Endothelial cell of umbilical vein (primary cell): ENCODE results near the gene ZNF736.

Experiments used
- EZH2 ChIP-seq: IDR thresholded peaks from 2 replicates; pipeline ENCODE4 v1.6.1; 2012; ENCODE audit warnings: borderline replicate concordance, low read depth, mild to moderate bottlenecking, moderate library complexity, low read length, inconsistent platforms; ENCODE audit not compliant: severe bottlenecking
- FOS ChIP-seq: IDR thresholded peaks from 2 replicates; pipeline ENCODE4 v1.6.1; 2011; ENCODE audit warnings: mild to moderate bottlenecking, low read length, moderate library complexity, borderline replicate concordance; ENCODE audit not compliant: insufficient read depth
- JUN ChIP-seq: IDR thresholded peaks from 2 replicates; pipeline ENCODE4 v1.6.1; 2011; ENCODE audit warnings: borderline replicate concordance, low read depth; ENCODE audit not compliant: insufficient read length, insufficient read depth
- POLR2A ChIP-seq: IDR thresholded peaks from 2 replicates; pipeline ENCODE4 v1.6.1; 2012; ENCODE audit warnings: low read depth, mild to moderate bottlenecking, control low read depth, low read length
- POLR2AphosphoS5 ChIP-seq: IDR thresholded peaks from 2 replicates; pipeline ENCODE4 v1.6.1; 2012; ENCODE audit warnings: low read depth, mild to moderate bottlenecking, control low read depth, low read length, moderate library complexity; ENCODE audit not compliant: insufficient read depth
- TF ChIP-seq, protein P1 (sequence below), 2 donors: IDR thresholded peaks; 1 replicate in 1 of 2; 2 replicates in 1 of 2; pipeline ENCODE4 v1.5.1; 2011; ENCODE audit warnings: low read length in 2 of 2, mild to moderate bottlenecking in 2 of 2, moderate library complexity in 2 of 2, control low read depth in 1 of 2, inconsistent platforms in 1 of 2, low read depth in 1 of 2; ENCODE audit not compliant: insufficient read depth in 1 of 2; ENCODE audit errors: extremely low read depth in 1 of 2
- TF ChIP-seq, protein P2 (sequence below): IDR thresholded peaks from 2 replicates; pipeline ENCODE4 v1.6.1; 2011; ENCODE audit not compliant: insufficient read depth, insufficient read length

DNA sequence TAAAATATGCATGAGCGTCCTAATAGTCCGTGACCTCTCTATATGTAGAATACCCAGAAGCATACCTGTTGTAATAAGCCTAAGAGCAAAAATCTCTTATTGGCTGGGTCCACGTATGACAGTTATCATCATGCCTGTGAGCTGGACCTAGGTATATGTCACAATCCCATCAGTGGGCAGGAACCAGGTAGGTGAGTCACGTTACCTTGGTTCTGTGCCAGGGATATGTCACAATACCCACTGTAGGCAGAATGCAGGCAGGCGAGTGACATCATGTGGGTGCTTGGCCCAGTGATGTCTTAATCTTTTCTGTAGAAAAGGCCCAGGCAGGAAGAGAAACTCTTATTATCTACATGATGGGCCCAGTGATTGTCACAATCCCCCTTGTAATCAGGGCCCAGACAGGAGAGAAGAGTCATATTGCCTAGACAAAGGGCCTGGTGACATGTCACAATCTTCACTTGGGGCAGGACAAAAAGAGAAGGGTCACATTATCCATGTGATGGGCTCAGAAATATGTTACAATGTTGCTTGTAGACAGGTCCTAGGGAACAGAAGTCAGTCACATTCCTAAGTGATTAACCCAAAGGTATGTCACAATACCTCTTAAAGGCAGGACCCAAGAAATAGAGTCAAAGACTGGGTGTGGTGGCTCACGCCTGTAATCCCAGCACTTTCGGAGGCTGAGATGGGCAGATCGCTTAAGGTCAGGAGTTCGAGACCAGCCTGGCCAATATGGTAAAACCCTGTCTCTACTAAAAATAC is 12.9 kb upstream of the ZNF736 start:
- TF ChIP-seq, protein P1, sequence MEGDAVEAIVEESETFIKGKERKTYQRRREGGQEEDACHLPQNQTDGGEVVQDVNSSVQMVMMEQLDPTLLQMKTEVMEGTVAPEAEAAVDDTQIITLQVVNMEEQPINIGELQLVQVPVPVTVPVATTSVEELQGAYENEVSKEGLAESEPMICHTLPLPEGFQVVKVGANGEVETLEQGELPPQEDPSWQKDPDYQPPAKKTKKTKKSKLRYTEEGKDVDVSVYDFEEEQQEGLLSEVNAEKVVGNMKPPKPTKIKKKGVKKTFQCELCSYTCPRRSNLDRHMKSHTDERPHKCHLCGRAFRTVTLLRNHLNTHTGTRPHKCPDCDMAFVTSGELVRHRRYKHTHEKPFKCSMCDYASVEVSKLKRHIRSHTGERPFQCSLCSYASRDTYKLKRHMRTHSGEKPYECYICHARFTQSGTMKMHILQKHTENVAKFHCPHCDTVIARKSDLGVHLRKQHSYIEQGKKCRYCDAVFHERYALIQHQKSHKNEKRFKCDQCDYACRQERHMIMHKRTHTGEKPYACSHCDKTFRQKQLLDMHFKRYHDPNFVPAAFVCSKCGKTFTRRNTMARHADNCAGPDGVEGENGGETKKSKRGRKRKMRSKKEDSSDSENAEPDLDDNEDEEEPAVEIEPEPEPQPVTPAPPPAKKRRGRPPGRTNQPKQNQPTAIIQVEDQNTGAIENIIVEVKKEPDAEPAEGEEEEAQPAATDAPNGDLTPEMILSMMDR (IDR thresholded peaks at IDR 0.05; ENCODE audit: extremely low read depth in 1 of 2, insufficient read depth in 1 of 2, low read depth in 1 of 2, low read length in 2 of 2) = no peak
- TF ChIP-seq POLR2AphosphoS5 (no peak), EZH2 (no peak), POLR2A (no peak), JUN (no peak), FOS (no peak)
- TF ChIP-seq, protein P2, sequence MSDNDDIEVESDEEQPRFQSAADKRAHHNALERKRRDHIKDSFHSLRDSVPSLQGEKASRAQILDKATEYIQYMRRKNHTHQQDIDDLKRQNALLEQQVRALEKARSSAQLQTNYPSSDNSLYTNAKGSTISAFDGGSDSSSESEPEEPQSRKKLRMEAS = no peak
